ENCODE results near the gene OMP.

- TF ChIP-seq, protein P1, sequence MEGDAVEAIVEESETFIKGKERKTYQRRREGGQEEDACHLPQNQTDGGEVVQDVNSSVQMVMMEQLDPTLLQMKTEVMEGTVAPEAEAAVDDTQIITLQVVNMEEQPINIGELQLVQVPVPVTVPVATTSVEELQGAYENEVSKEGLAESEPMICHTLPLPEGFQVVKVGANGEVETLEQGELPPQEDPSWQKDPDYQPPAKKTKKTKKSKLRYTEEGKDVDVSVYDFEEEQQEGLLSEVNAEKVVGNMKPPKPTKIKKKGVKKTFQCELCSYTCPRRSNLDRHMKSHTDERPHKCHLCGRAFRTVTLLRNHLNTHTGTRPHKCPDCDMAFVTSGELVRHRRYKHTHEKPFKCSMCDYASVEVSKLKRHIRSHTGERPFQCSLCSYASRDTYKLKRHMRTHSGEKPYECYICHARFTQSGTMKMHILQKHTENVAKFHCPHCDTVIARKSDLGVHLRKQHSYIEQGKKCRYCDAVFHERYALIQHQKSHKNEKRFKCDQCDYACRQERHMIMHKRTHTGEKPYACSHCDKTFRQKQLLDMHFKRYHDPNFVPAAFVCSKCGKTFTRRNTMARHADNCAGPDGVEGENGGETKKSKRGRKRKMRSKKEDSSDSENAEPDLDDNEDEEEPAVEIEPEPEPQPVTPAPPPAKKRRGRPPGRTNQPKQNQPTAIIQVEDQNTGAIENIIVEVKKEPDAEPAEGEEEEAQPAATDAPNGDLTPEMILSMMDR (IDR thresholded peaks at IDR 0.05) = no peak
- TF ChIP-seq POLR2A (IDR thresholded peaks at IDR 0.05) = no peak
These were observed 44.6 kb upstream of the OMP start for GRCh38 chr11:77057938-77058474.

All from uterus (tissue), 2 donors.